ENCODE results near the gene MGAT1. TPM values are rescaled to one million over a fixed set of nuclear protein-coding genes. Genes with fewer than 3 reads are reported as not detected.
"Not testable (repeated sequence)": the region's sequence is repeated elsewhere in the genome, so short reads cannot be mapped to it uniquely, and the experiment has no call there.

MGAT1 gene
- total and polyA plus RNA-seq, 10 donors, result 61.2 to 270 (median 224) TPM

DNA sequence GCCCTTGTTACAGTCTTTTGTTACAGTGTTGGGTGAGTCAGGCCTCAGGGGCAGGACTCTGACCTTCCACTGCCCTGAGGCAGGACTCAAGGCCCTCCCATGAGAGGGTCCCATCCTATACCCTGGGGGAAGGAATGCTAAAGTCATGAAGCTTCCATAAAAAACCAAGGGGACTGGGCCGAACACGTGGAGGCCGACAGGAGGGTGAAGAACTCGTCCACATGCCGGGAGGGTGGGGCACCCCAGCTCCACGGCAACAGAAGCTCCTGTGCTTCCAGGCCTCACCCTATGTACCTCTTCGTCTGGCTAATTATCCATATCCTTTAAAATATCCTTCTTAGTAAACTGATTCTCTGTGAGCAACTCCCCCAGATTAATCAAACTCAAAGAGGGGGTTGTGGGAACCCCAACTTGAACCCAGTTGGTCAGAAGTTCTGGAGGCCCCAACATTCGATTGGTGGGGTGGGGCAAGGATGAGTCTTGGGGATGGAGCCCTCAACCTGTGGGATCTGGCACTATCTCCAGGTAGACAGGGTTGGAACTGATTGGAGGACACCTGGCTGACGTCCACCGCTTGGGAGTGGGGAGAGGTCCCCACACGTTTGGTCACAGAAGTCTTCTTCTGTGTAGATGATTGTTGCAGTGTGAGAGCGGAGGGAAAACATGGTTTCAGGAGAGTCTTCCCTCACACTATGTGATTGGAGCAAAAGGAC is 19.1 kb downstream of the MGAT1 start:
- Histone ChIP-seq H3K4me3 (no peak overlapping the region), H3K27me3 (replicated peaks in 1 of 7) (no peaks in the 10 kb centered on the region), H3K4me1 (peaks cover 25 to 44% (median 41%) of the 10 kb centered on the region in 6 donors), H3K36me3 (peaks cover 0 to 13% (median 2%) of the 10 kb centered on the region in 6 donors), H3K27ac (no peak overlapping the region), H3K9me3 (no peaks in the 10 kb centered on the region)
- intact Hi-C loops (cut with DNase I; ENCODE audit: low total_unique reads), result loop anchor here (5.0 kb wide), 1 partner anchor 89 kb away; no protein-coding TSS in a partner anchor
- no peak for DNase-seq
- TF ChIP-seq, protein P1, sequence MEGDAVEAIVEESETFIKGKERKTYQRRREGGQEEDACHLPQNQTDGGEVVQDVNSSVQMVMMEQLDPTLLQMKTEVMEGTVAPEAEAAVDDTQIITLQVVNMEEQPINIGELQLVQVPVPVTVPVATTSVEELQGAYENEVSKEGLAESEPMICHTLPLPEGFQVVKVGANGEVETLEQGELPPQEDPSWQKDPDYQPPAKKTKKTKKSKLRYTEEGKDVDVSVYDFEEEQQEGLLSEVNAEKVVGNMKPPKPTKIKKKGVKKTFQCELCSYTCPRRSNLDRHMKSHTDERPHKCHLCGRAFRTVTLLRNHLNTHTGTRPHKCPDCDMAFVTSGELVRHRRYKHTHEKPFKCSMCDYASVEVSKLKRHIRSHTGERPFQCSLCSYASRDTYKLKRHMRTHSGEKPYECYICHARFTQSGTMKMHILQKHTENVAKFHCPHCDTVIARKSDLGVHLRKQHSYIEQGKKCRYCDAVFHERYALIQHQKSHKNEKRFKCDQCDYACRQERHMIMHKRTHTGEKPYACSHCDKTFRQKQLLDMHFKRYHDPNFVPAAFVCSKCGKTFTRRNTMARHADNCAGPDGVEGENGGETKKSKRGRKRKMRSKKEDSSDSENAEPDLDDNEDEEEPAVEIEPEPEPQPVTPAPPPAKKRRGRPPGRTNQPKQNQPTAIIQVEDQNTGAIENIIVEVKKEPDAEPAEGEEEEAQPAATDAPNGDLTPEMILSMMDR (IDR thresholded peaks at IDR 0.05 in 8 of 11, conservative IDR thresholded peaks at IDR 0.05 in 3 of 11), result no peak
- WGBS, 5 donors, result 82 to 91% (median 90%) methylated on average over 12 of the region's 12 CpGs

DNA sequence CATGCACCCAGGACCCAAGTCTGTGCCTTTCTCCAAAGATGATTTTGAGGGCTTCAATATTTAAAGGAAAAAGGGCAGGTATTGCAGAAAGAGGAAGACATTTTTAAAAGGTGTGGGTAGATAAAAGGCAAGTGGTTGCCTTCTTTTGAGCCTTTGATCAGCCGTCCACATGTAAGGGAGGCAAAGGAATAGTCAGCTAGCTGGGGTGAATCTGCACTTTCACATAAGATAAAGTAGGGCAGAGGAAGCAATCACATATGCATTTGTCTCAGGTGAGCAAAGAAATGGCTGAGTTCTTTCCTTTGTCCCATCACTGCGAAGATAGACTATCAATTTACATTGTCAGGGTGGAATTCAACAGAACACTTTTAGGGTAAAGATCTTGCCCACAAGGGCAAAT is 19.9 kb downstream of the MGAT1 start:
- intact Hi-C loops (cut with DNase I; ENCODE audit: low total_unique reads), result loop anchor here (5.0 kb wide), 1 partner anchor 90 kb away; no protein-coding TSS in a partner anchor
- Histone ChIP-seq H3K4me1 (peaks cover 24 to 37% (median 34%) of the 10 kb centered on the region in 6 donors), H3K4me3 (no peak overlapping the region), H3K27me3 (replicated peaks in 1 of 7) (no peaks in the 10 kb centered on the region), H3K27ac (no peak overlapping the region), H3K9me3 (no peaks in the 10 kb centered on the region), H3K36me3 (peaks cover 0 to 6% (median 1%) of the 10 kb centered on the region in 6 donors)
- TF ChIP-seq, protein P1 (IDR thresholded peaks at IDR 0.05 in 8 of 11, conservative IDR thresholded peaks at IDR 0.05 in 3 of 11), result no peak
- no peak for TF ChIP-seq POLR2A (IDR thresholded peaks at IDR 0.05)
- TF ChIP-seq POLR2AphosphoS5 (IDR thresholded peaks at IDR 0.05), result no peak
- no peak for DNase-seq
- WGBS, 5 donors, result 70 to 87% (median 75%) methylated on average over 2 of the region's 2 CpGs

DNA sequence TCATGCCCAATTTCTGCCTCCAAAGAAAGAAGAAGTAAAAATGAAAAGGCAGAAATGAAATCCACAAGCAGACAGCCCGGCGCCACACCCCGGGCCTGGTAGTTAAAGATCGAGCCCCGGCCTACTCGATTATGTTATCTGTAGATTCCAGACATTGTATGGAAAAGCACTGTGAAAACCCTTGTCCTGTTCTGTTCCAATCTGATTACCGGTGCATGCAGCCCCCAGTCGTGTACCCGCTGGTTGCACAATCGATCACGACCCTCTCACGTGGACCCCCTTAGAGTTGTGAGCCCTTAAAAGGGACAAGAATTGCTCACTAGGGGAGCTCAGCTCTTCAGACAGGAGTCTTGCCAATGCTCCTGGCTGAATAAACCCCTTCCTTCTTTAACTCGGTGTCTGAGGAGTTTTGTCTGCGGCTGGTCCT is 20.7 kb downstream of the MGAT1 start:
- peaks cover 15 to 29% (median 26%) of the 10 kb centered on the region in 6 donors for H3K4me1 ChIP-seq
- WGBS, 5 donors, result 85 to 92% (median 87%) methylated on average over 13 to 14 of the region's 14 CpGs
- DNase-seq; H3K27me3 ChIP-seq (replicated peaks in 1 of 7); H3K27ac ChIP-seq; H3K4me3 ChIP-seq; H3K9me3 ChIP-seq; H3K36me3 ChIP-seq: not testable (repeated sequence)
- intact Hi-C loops (cut with DNase I; ENCODE audit: low total_unique reads), result loop anchor here (5.0 kb wide), 1 partner anchor 90 kb away; no protein-coding TSS in a partner anchor

DNA sequence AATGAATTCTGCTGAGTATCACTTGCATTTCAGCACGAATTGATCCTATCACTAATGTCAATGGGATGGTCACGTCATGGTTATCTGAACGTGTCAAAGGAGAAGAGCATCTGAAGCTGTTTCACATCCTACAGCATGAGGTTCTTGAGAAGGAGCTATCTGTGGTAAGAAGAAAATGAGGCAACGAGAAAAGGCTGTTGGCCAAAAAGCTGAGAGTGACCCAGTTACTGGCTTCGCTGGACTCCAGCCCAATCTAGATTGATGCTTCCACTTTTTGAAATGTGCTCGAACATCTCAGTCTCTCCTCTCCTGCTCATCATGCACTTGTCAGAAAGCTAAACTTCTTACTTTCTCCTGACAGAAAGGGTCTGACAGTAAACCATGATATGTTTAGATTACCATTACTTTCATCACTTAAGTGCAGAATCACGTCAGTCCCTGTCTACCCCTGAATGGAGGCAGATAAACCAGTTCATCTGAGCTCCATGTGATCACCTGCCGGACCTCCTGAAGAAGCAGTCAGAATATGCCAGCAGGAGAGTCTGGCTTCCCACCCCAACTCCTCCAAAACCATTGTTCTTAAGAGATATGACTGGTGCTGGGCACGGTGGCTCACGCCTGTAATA is 22.5 kb downstream of the MGAT1 start:
- no peaks in the 10 kb centered on the region for H3K9me3 ChIP-seq
- 80 to 88% (median 87%) methylated on average over 10 of the region's 10 CpGs for WGBS, 5 donors
- no peak overlapping the region for H3K27ac ChIP-seq
- no peaks in the 10 kb centered on the region for H3K27me3 ChIP-seq (replicated peaks in 1 of 7)
- H3K4me3 ChIP-seq, result no peak overlapping the region
- intact Hi-C loops (cut with DNase I; ENCODE audit: low total_unique reads), result loop anchor here (5.0 kb wide), 1 partner anchor 92 kb away; no protein-coding TSS in a partner anchor
- DNase-seq, result no peak
- TF ChIP-seq POLR2A (IDR thresholded peaks at IDR 0.05) (no peak), POLR2AphosphoS5 (IDR thresholded peaks at IDR 0.05) (no peak)
- TF ChIP-seq, protein P1 (IDR thresholded peaks at IDR 0.05 in 8 of 11, conservative IDR thresholded peaks at IDR 0.05 in 3 of 11), result no peak
- peaks cover 0 to 10% (median 8%) of the 10 kb centered on the region in 6 donors for H3K4me1 ChIP-seq
- no peaks in the 10 kb centered on the region for H3K36me3 ChIP-seq

All from spleen (tissue), 11 donors.